HepG2 (cell line): Measurements from ENCODE around the gene MAPK12. TPM values are rescaled to one million over a fixed set of nuclear protein-coding genes. Genes with fewer than 3 reads are reported as not detected.

Experiments used
- ATAC-seq: fragments of 200-7000 bp; cut with Tn5 transposase; 3 replicates; pipeline ENCODE4 v1.9.1; 2020; ENCODE audit warnings: mild to moderate bottlenecking, moderate library complexity
- BruUV-seq: library from RNA; stranded (reverse); fragments of 400-500 nt; replicated peaks from 2 replicates; lab custom pipeline; 2021; lab: Mats Ljungman, UMichigan
- CTCF ChIA-PET: fragments of 300-600 bp; formaldehyde crosslinking; extraction: SDS; loops from one replicate; lab custom pipeline; 2021; ENCODE audit warnings: low total read pairs, inconsistent platforms, low intra/inter-chr PET ratio; lab: Yijun Ruan, JAX
- POLR2A ChIA-PET: fragments of 350-600 bp; sonication (Branson Sonifier 250); formaldehyde crosslinking; loops from one replicate; lab custom pipeline; 2020; ENCODE audit warnings: antibody characterized with exemption, inconsistent platforms; lab: Yijun Ruan, JAX
- DNase-seq: peaks from one replicate; pipeline ENCODE4 v3.0.0-alpha.2; 2015; ENCODE audit warnings: low spot score
- FAIRE-seq: peaks from 3 replicates; lab custom pipeline; 2011; peaks lifted over from hg19 to GRCh38; lab: Jason Lieb, UNC
- H2AFZ ChIP-seq: one replicate; pipeline ENCODE4 v1.6.1; 2011; ENCODE audit warnings: low read length, inconsistent platforms
- H3K27ac ChIP-seq: fragments of 300-600 bp; 3 replicates; pipeline ENCODE4 v1.8.0; 2011; ENCODE audit warnings: mixed run types, mild to moderate bottlenecking, mixed read lengths, low read length, inconsistent platforms; ENCODE audit not compliant: insufficient read depth; ENCODE audit errors: extremely low read length
- H3K27me3 ChIP-seq, 2 experiments: fragments of 200-600 bp in 1 of 2; 2 replicates in 1 of 2; 3 replicates in 1 of 2; pipeline versions ENCODE4 v1.6.0 to v1.8.0; 2011; ENCODE audit warnings: low read length in 2 of 2, mild to moderate bottlenecking in 2 of 2, moderate library complexity in 2 of 2, inconsistent platforms in 1 of 2; ENCODE audit not compliant: insufficient read depth in 2 of 2, control insufficient read depth in 1 of 2
- H3K36me3 ChIP-seq, 2 experiments: fragments of 200-600 bp in 1 of 2; replicated peaks in 1 of 2; 2 replicates in 1 of 2; 3 replicates in 1 of 2; pipeline versions ENCODE4 v1.5.1 to v1.8.0; 2011; ENCODE audit warnings: low read length in 2 of 2, inconsistent platforms in 1 of 2; ENCODE audit not compliant: insufficient read depth in 2 of 2, control insufficient read depth in 1 of 2
- H3K4me1 ChIP-seq: 2 replicates; pipeline ENCODE4 v1.5.1; 2012; ENCODE audit warnings: low read length, inconsistent platforms; ENCODE audit not compliant: insufficient read depth
- H3K4me2 ChIP-seq: 2 replicates; pipeline ENCODE4 v1.6.0; 2011; ENCODE audit warnings: low read depth, low read length, inconsistent platforms
- H3K4me3 ChIP-seq, 3 experiments: fragments of 200-600 bp in 1 of 3; sonication (generic), shearing (Covaris generic) in 1 of 3; replicated peaks in 1 of 3; 2 replicates each; pipeline ENCODE4 v1.5.1; 2011 to 2016; ENCODE audit warnings: low read length in 3 of 3, inconsistent platforms in 2 of 3, low read depth in 2 of 3, mild to moderate bottlenecking in 2 of 3, control low read depth in 1 of 3, mixed read lengths in 1 of 3; ENCODE audit not compliant: insufficient read depth in 1 of 3
- H3K79me2 ChIP-seq: one replicate; pipeline ENCODE4 v1.6.1; 2011; ENCODE audit warnings: low read length, inconsistent platforms; ENCODE audit not compliant: insufficient read depth
- H3K9ac ChIP-seq: 2 replicates; pipeline ENCODE4 v1.6.0; 2011; ENCODE audit warnings: mild to moderate bottlenecking, low read depth, low read length, inconsistent platforms; ENCODE audit not compliant: insufficient read depth
- H3K9me3 ChIP-seq: 2 replicates; pipeline ENCODE4 v1.5.1; 2012; ENCODE audit warnings: mild to moderate bottlenecking, low read length
- H4K20me1 ChIP-seq: 2 replicates; pipeline ENCODE4 v1.6.0; 2011; ENCODE audit warnings: inconsistent platforms, mild to moderate bottlenecking, low read length, moderate library complexity; ENCODE audit not compliant: insufficient read depth
- AGO2 ChIP-seq: fragments of 200-400 bp; formaldehyde crosslinking; optimal IDR thresholded peaks from 2 replicates; pipeline ENCODE3; 2017; ENCODE audit warnings: mild to moderate bottlenecking, low read depth, low read length, moderate library complexity
- HIVEP1 ChIP-seq: sonication (generic); formaldehyde crosslinking; IDR thresholded peaks from 2 replicates; pipeline ENCODE4 v1.4.0; 2020; ENCODE audit warnings: mild to moderate bottlenecking, missing genetic modification reagents
- NFYB ChIP-seq: sonication (generic); formaldehyde crosslinking; IDR thresholded peaks from 2 replicates; pipeline ENCODE4 v1.4.0; 2020; ENCODE audit warnings: missing genetic modification reagents
- POLR2G ChIP-seq: fragments of 200-400 bp; formaldehyde crosslinking; IDR thresholded peaks from 2 replicates; pipeline ENCODE4 v1.6.1; 2018; ENCODE audit warnings: mild to moderate bottlenecking, low read depth, low read length, moderate library complexity
- RBFOX2 ChIP-seq: fragments of 200-400 bp; formaldehyde crosslinking; IDR thresholded peaks from 2 replicates; pipeline ENCODE4 v1.6.1; 2017; ENCODE audit warnings: low read depth, mild to moderate bottlenecking, low read length
- RBM22 ChIP-seq: fragments of 200-400 bp; formaldehyde crosslinking; optimal IDR thresholded peaks from 2 replicates; pipeline ENCODE3; 2017; ENCODE audit warnings: mild to moderate bottlenecking, low read length, moderate library complexity
- ZNF589 ChIP-seq: sonication (generic); formaldehyde crosslinking; conservative IDR thresholded peaks from 2 replicates; pipeline ENCODE4 v1.8.0; 2022; ENCODE audit warnings: mild to moderate bottlenecking, moderate library complexity, missing genetic modification reagents
- ZNF768 ChIP-seq: sonication (generic); formaldehyde crosslinking; IDR thresholded peaks from 2 replicates; pipeline ENCODE4 v1.4.0; 2020; ENCODE audit warnings: missing genetic modification reagents
- WGBS: methylation state at CpG from one replicate; pipeline ENCODE4 v1.1.6; 2017; ENCODE audit warnings: low lambda C conversion rate; 5-methylcytosine and 5-hydroxymethylcytosine counted together
- in situ Hi-C: cut with HindIII; loops from 2 replicates; pipeline ENCODE4 v1.10.0; 2017; ENCODE audit warnings: low pct_unique_long_range_greater_than_20kb; ENCODE audit not compliant: extremely low pct_ligation_motif_present
- intact Hi-C: fragments of 100-400 bp; cut with micrococcal nuclease; formaldehyde crosslinking; loops from one replicate; pipeline ENCODE4 v1.10.0; 2022; ENCODE audit not compliant: unreplicated experiment
- polyA plus RNA-seq, 8 experiments: library from polyadenylated mRNA; depleted of rRNA in 3 of 8; stranded (reverse) in 7 of 8; unstranded in 1 of 8; fragments of >200 nt; fragmentation: Illumina TruSeq in 4 of 8; extraction: Trizol in 4 of 8; gene quantifications; 2 replicates each; pipeline versions ENCODE4 v1.2.1 to v1.2.3, GENCODE V29; 2011 to 2016; ENCODE audit warnings: low read depth in 4 of 8, missing spikeins in 1 of 8, mixed read lengths in 1 of 8; ENCODE audit not compliant: insufficient read depth in 1 of 8
- total RNA-seq, 5 experiments: library from RNA; depleted of rRNA; stranded (reverse); fragments of >200 nt; fragmentation: Illumina TruSeq; extraction: Trizol; gene quantifications; 2 replicates each; pipeline ENCODE4 v1.2.3, GENCODE V29; 2016; ENCODE audit warnings: low read depth in 1 of 5
- TF ChIP-seq, protein P1 (sequence below): sonication (generic); formaldehyde crosslinking; IDR thresholded peaks from 2 replicates; pipeline ENCODE4 v1.5.1; 2020; ENCODE audit warnings: mild to moderate bottlenecking, missing genetic modification reagents, moderate library complexity
- TF ChIP-seq, protein P2 (sequence below): sonication (generic); formaldehyde crosslinking; IDR thresholded peaks from 2 replicates; pipeline ENCODE4 v1.5.1; 2020; ENCODE audit warnings: mild to moderate bottlenecking, missing genetic modification reagents
- TF ChIP-seq, protein P3 (sequence below), 2 experiments: sonication (generic) in 1 of 2; formaldehyde crosslinking in 1 of 2; IDR thresholded peaks; 2 replicates each; pipeline versions ENCODE4 v1.4.0 to v1.6.1; 2018 to 2020; ENCODE audit warnings: missing genetic modification reagents in 2 of 2, borderline replicate concordance in 1 of 2, low read depth in 1 of 2, mild to moderate bottlenecking in 1 of 2, missing biosample characterization in 1 of 2

Gene MAPK12
- total and polyA plus RNA-seq, 2 of the 13 experiments (the other 11 are each of a cell fraction or from before 2014, with no cell fraction given): 22.2 to 23.3 TPM

DNA sequence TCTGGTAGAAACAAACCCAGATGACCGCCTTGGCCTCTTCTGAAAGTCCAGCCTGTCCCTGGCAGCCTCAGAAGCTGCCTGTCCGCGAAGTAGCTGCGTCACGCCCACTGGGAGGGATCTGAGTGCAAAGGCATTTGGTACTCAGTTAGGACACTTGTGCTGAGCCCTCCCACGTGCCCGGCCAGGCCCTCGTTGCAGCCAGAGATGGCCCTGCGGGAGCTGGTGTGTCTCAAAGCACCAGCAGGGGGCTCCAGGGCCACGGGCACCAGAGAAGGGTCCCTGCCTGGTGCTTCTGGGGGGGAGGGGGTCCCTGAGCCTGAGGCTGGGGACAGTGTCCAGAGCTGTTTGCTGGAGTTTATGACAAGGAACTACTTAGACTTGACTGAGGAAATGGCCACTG is 54.9 kb downstream of the MAPK12 start (continued):
- TF ChIP-seq, protein P1, sequence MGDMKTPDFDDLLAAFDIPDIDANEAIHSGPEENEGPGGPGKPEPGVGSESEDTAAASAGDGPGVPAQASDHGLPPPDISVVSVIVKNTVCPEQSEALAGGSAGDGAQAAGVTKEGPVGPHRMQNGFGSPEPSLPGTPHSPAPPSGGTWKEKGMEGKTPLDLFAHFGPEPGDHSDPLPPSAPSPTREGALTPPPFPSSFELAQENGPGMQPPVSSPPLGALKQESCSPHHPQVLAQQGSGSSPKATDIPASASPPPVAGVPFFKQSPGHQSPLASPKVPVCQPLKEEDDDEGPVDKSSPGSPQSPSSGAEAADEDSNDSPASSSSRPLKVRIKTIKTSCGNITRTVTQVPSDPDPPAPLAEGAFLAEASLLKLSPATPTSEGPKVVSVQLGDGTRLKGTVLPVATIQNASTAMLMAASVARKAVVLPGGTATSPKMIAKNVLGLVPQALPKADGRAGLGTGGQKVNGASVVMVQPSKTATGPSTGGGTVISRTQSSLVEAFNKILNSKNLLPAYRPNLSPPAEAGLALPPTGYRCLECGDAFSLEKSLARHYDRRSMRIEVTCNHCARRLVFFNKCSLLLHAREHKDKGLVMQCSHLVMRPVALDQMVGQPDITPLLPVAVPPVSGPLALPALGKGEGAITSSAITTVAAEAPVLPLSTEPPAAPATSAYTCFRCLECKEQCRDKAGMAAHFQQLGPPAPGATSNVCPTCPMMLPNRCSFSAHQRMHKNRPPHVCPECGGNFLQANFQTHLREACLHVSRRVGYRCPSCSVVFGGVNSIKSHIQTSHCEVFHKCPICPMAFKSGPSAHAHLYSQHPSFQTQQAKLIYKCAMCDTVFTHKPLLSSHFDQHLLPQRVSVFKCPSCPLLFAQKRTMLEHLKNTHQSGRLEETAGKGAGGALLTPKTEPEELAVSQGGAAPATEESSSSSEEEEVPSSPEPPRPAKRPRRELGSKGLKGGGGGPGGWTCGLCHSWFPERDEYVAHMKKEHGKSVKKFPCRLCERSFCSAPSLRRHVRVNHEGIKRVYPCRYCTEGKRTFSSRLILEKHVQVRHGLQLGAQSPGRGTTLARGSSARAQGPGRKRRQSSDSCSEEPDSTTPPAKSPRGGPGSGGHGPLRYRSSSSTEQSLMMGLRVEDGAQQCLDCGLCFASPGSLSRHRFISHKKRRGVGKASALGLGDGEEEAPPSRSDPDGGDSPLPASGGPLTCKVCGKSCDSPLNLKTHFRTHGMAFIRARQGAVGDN (CRISPR knock-in tag): peak; percentile 28

DNA sequence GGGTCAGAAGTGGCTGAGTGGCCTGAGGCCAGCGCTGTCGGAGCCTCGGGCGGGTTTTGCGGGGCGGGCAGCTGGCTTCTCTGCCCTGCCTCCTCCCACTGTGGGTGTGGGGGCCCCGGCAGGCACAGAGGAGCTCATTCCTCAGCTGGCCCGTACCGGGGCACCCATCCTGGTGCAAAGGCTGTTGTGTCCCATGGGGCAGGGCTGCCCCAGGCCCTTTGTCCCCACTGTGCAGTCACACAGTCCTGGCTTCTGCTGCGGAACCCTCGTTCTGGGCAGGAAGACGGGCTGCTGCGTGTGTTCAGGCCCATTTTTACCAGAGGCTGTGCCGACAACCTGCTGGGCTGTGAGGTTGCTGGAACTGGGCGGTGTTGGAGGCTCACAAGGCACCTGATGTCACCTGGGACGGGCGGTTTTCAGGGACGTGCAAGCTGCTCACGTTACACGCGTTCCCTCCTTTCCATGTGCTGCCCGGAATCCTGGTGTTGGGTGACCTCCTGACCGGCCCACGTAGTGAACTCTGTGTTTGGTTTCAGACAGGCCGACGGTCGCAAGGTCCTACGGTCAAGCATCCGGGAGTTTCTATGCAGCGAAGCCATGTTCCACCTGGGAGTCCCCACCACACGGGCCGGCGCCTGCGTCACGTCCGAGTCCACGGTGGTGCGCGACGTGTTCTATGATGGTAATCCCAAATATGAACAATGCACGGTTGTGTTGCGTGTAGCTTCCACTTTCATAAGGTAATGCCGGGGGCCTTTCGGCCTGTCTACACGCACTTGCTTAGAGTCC is 55.5 kb downstream of the MAPK12 start:
- ChIA-PET CTCF (no interaction called here), POLR2A (interaction anchor here (0.7 to 1.2 kb wide), 2 partner anchors 22 to 61 kb away, joined by 3 read pairs; no protein-coding TSS in a partner anchor)
- FAIRE-seq (no peak), ATAC-seq (no peak)
- H4K20me1 ChIP-seq: peaks cover 11% of the 10 kb centered on the region
- H3K79me2 ChIP-seq: peaks cover 14% of the 10 kb centered on the region
- no peak overlapping the region for H2AFZ ChIP-seq
- H3K36me3 ChIP-seq: peaks cover 4 to 26% of the 10 kb centered on the region in 2 experiments; a peak in 4 of 5 replicates
- 97% methylated on average over 27 of the region's 45 CpGs for WGBS
- no peak overlapping the region for H3K9ac ChIP-seq
- no peak overlapping the region for H3K4me3 ChIP-seq
- no peaks in the 10 kb centered on the region for H3K9me3 ChIP-seq
- H3K27ac ChIP-seq: no peak overlapping the region
- TF ChIP-seq RBFOX2 (peak; percentile 69), ZNF589 (CRISPR knock-in tag) (no peak), NFYB (CRISPR knock-in tag) (no peak), AGO2 (peak; percentile 97), ZNF768 (CRISPR knock-in tag) (peak; percentile 20; the same call in 1 of the 2 replicates), POLR2G (peak; percentile 19; the same call in 1 of the 2 replicates), HIVEP1 (CRISPR knock-in tag) (0 out of 2 replicates have a peak, but pooled peaks have one; percentile 13), RBM22 (peak; percentile 57)
- TF ChIP-seq, protein P2, sequence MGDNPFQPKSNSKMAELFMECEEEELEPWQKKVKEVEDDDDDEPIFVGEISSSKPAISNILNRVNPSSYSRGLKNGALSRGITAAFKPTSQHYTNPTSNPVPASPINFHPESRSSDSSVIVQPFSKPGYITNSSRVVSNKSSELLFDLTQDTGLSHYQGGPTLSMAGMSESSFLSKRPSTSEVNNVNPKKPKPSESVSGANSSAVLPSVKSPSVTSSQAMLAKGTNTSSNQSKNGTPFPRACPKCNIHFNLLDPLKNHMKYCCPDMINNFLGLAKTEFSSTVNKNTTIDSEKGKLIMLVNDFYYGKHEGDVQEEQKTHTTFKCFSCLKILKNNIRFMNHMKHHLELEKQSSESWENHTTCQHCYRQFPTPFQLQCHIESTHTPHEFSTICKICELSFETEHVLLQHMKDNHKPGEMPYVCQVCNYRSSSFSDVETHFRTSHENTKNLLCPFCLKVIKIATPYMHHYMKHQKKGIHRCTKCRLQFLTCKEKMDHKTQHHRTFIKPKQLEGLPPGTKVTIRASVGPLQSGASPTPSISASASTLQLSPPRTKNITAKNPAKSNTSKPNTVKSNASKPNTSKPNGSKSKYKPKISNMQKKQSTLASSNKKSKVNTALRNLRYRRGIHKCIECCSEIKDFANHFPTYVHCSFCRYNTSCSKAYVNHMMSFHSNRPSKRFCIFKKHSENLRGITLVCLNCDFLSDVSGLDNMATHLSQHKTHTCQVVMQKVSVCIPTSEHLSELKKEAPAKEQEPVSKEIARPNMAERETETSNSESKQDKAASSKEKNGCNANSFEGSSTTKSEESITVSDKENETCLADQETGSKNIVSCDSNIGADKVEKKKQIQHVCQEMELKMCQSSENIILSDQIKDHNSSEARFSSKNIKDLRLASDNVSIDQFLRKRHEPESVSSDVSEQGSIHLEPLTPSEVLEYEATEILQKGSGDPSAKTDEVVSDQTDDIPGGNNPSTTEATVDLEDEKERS (CRISPR knock-in tag): no peak
- TF ChIP-seq, protein P3, sequence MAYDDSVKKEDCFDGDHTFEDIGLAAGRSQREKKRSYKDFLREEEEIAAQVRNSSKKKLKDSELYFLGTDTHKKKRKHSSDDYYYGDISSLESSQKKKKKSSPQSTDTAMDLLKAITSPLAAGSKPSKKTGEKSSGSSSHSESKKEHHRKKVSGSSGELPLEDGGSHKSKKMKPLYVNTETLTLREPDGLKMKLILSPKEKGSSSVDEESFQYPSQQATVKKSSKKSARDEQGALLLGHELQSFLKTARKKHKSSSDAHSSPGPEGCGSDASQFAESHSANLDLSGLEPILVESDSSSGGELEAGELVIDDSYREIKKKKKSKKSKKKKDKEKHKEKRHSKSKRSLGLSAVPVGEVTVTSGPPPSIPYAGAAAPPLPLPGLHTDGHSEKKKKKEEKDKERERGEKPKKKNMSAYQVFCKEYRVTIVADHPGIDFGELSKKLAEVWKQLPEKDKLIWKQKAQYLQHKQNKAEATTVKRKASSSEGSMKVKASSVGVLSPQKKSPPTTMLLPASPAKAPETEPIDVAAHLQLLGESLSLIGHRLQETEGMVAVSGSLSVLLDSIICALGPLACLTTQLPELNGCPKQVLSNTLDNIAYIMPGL (CRISPR knock-in tag; IDR thresholded peaks at IDR 0.05; ENCODE audit: borderline replicate concordance in 1 of 2, low read depth in 1 of 2): no peak
- TF ChIP-seq, all 625 proteins: peak for 6
- Histone ChIP-seq H3K4me1 (peaks cover 36% of the 10 kb centered on the region), H3K4me2 (no peak overlapping the region), H3K27me3 (no peaks in the 10 kb centered on the region)
- no TSS peak for BruUV-seq
- in situ Hi-C loops: loop anchor here (5.0 kb wide), 1 partner anchor 59 kb away; no protein-coding TSS in a partner anchor
- DNase-seq: no peak
- intact Hi-C loops: no loop called here
